ENCODE measurements around the gene DRP2. TPM values are rescaled to one million over a fixed set of nuclear protein-coding genes. Genes with fewer than 3 reads are reported as not detected.

The DRP2 gene
- total RNA-seq, 4 donors from 2014 or later: 0.29 to 4.7 (median 0.58) TPM; not detected in 1

GRCh38 chrX:101208152-101208905 is 11.3 kb upstream of the DRP2 start:
- H3K27me3 ChIP-seq: no peaks in the 10 kb centered on the region
- H3K4me3 ChIP-seq: no peak overlapping the region
- no peak for TF ChIP-seq POLR2A (IDR thresholded peaks at IDR 0.05)
- TF ChIP-seq, protein P1, sequence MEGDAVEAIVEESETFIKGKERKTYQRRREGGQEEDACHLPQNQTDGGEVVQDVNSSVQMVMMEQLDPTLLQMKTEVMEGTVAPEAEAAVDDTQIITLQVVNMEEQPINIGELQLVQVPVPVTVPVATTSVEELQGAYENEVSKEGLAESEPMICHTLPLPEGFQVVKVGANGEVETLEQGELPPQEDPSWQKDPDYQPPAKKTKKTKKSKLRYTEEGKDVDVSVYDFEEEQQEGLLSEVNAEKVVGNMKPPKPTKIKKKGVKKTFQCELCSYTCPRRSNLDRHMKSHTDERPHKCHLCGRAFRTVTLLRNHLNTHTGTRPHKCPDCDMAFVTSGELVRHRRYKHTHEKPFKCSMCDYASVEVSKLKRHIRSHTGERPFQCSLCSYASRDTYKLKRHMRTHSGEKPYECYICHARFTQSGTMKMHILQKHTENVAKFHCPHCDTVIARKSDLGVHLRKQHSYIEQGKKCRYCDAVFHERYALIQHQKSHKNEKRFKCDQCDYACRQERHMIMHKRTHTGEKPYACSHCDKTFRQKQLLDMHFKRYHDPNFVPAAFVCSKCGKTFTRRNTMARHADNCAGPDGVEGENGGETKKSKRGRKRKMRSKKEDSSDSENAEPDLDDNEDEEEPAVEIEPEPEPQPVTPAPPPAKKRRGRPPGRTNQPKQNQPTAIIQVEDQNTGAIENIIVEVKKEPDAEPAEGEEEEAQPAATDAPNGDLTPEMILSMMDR (IDR thresholded peaks at IDR 0.05): no peak
- no peaks in the 10 kb centered on the region for H3K4me1 ChIP-seq
- intact Hi-C loops (cut with DNase I; ENCODE audit: low total_unique reads): no loop called here
- H3K27ac ChIP-seq: no peak overlapping the region
- H3K9me3 ChIP-seq: no peaks in the 10 kb centered on the region
- H3K36me3 ChIP-seq: no peaks in the 10 kb centered on the region
- DNase-seq: no peak

GRCh38 chrX:101210630-101211029 is 9.0 kb upstream of the DRP2 start:
- TF ChIP-seq, protein P1 (IDR thresholded peaks at IDR 0.05): no peak
- TF ChIP-seq POLR2A (IDR thresholded peaks at IDR 0.05): no peak
- Histone ChIP-seq H3K4me1 (no peaks in the 10 kb centered on the region), H3K4me3 (no peak overlapping the region), H3K27me3 (no peaks in the 10 kb centered on the region), H3K9me3 (no peaks in the 10 kb centered on the region), H3K36me3 (no peaks in the 10 kb centered on the region), H3K27ac (no peak overlapping the region)
- DNase-seq: no peak
- intact Hi-C loops (cut with DNase I; ENCODE audit: low total_unique reads): no loop called here

DNA sequence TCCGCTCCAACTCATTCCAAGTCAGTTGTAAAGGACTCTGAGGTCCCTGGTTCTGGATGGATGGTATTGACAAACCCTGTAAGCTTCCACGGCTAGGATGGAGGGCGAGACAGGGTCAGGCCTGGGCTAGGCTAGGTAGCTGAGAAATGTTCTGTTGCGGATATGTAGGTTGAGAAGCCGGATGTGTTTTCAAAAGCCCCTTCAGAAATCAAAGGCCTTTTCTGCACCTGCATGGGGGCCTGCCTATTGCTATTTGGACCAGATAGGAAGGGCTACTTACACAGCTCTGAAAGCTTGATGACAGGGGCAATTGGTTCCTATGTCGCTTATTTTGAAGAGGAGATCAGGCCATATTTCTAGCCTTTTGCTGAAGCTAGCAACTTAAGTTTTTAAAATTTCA is 1.9 kb upstream of the DRP2 start:
- no peak for TF ChIP-seq POLR2A (IDR thresholded peaks at IDR 0.05)
- TF ChIP-seq, protein P1 (IDR thresholded peaks at IDR 0.05): no peak
- Histone ChIP-seq H3K36me3 (no peaks in the 10 kb centered on the region), H3K4me3 (no peak overlapping the region), H3K27ac (no peak overlapping the region), H3K4me1 (no peaks in the 10 kb centered on the region), H3K9me3 (no peaks in the 10 kb centered on the region), H3K27me3 (no peaks in the 10 kb centered on the region)
- intact Hi-C loops (cut with DNase I; ENCODE audit: low total_unique reads): no loop called here
- no peak for DNase-seq

GRCh38 chrX:101219864-101220346 is 319 bp downstream of the DRP2 start:
- Histone ChIP-seq H3K4me1 (no peaks in the 10 kb centered on the region), H3K36me3 (no peaks in the 10 kb centered on the region), H3K4me3 (no peak overlapping the region), H3K9me3 (no peaks in the 10 kb centered on the region), H3K27me3 (no peaks in the 10 kb centered on the region), H3K27ac (no peak overlapping the region)
- DNase-seq: no peak
- TF ChIP-seq, protein P1 (IDR thresholded peaks at IDR 0.05): no peak
- no peak for TF ChIP-seq POLR2A (IDR thresholded peaks at IDR 0.05)
- intact Hi-C loops (cut with DNase I; ENCODE audit: low total_unique reads): no loop called here

DNA sequence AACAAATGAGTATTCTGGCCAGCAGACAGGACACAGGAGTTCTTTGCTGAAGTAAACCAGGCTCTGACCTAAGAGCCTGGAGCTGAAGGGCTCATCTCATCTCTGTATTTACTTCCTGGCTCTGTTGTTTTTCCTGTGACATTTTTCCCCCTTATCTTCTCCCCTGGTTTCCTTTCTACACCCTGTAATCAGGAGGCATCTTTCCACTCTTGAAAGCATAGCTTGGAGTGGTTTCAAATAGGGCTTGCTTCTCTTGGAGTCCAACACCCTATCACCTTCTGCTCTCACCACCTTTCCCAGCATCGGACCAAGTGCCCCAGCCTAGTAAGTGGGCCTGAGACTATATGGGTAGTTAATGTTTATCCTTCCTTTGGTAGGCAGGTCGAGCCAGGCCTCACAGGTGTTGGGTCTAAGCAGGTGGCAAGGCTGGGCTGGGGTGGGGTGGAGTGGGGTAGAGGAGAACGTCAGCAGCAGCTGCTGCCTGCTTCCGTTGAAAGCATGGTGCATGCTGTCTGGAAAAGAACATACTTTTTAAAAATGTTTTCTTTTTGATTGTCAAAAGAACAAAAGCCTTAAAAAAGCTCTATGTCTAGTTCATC is 1.2 kb downstream of the DRP2 start:
- TF ChIP-seq POLR2A (IDR thresholded peaks at IDR 0.05): no peak
- TF ChIP-seq, protein P1 (IDR thresholded peaks at IDR 0.05): no peak
- intact Hi-C loops (cut with DNase I; ENCODE audit: low total_unique reads): no loop called here
- DNase-seq: no peak
- H3K27me3 ChIP-seq: no peaks in the 10 kb centered on the region
- no peak overlapping the region for H3K4me3 ChIP-seq
- H3K27ac ChIP-seq: no peak overlapping the region
- H3K36me3 ChIP-seq: no peaks in the 10 kb centered on the region
- H3K9me3 ChIP-seq: no peaks in the 10 kb centered on the region
- H3K4me1 ChIP-seq: no peaks in the 10 kb centered on the region
